Calu3 (cell line): Measurements from ENCODE around the gene JHY. TPM values are rescaled to one million over a fixed set of nuclear protein-coding genes. Genes with fewer than 3 reads are reported as not detected.

ENCODE experiments used
- BruUV-seq: library from RNA; stranded (reverse); fragments of 400-500 nt; replicated peaks from 2 replicates; lab custom pipeline; 2021; lab: Mats Ljungman, UMichigan
- CTCF ChIA-PET: fragments of 300-600 bp; sonication (Branson Sonifier 250); formaldehyde crosslinking; loops from one replicate; lab custom pipeline; 2022; ENCODE audit warnings: antibody characterized with exemption; lab: Charles Lee
- DNase-seq: peaks from one replicate; pipeline ENCODE4 v3.0.0; 2022
- H3K27ac Mint-ChIP-seq: one replicate; pipeline ENCODE4 v1.8.0; 2022; ENCODE audit warnings: mixed read lengths; ENCODE audit not compliant: unreplicated experiment
- H3K27me3 Mint-ChIP-seq: one replicate; pipeline ENCODE4 v1.8.0; 2022; ENCODE audit warnings: mixed read lengths; ENCODE audit not compliant: unreplicated experiment
- H3K36me3 Mint-ChIP-seq: one replicate; pipeline ENCODE4 v1.8.0; 2022; ENCODE audit warnings: mild to moderate bottlenecking, moderate library complexity, mixed read lengths; ENCODE audit not compliant: insufficient read depth, unreplicated experiment
- H3K4me1 Mint-ChIP-seq: one replicate; pipeline ENCODE4 v1.8.0; 2022; ENCODE audit warnings: mild to moderate bottlenecking, low read depth, mixed read lengths; ENCODE audit not compliant: unreplicated experiment
- H3K4me3 Mint-ChIP-seq: one replicate; pipeline ENCODE4 v1.8.0; 2022; ENCODE audit warnings: mild to moderate bottlenecking, low read depth, moderate library complexity, mixed read lengths; ENCODE audit not compliant: unreplicated experiment
- H3K9me3 Mint-ChIP-seq: one replicate; pipeline ENCODE4 v1.8.0; 2022; ENCODE audit warnings: low read depth, mixed read lengths; ENCODE audit not compliant: unreplicated experiment
- intact Hi-C: fragments of 100-400 bp; cut with micrococcal nuclease; formaldehyde crosslinking; loops from one replicate; pipeline ENCODE4 v1.10.0; 2022; ENCODE audit not compliant: unreplicated experiment
- total RNA-seq: library from RNA; stranded (reverse); gene quantifications from 2 replicates; pipeline ENCODE4 v1.2.3, GENCODE V29; 2022
- TF ChIP-seq, protein P1 (sequence below): fragments of 200-600 bp; IDR thresholded peaks from one replicate; pipeline ENCODE4 v1.8.0; 2022; ENCODE audit warnings: antibody characterized with exemption; ENCODE audit not compliant: unreplicated experiment

Gene JHY
- total RNA-seq, 1 experiment from 2014 or later = 3.5 TPM

DNA sequence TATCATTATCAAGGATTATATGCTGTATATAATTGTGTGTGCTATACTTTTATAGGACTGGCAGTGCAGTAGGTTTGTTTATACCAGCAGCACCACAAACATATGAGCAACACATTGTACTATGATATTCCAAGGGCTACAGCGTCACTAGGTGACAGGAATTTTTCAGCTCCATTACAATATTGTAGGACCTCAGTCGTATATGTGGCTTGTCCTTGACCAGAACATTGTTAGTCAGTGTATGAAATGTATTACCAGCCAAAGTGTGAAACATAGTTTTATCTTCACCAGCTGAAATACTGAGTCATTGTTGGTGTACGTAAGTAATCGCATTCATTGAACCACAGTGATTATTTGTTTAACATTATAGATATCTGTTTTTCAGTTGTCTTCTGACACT is 20.4 kb downstream of the JHY start:
- no peak for DNase-seq
- Mint-ChIP-seq H3K27me3 (no peaks in the 10 kb centered on the region), H3K27ac (no peak overlapping the region), H3K4me1 (peaks cover 12% of the 10 kb centered on the region), H3K4me3 (no peak overlapping the region), H3K9me3 (no peaks in the 10 kb centered on the region), H3K36me3 (no peaks in the 10 kb centered on the region)
- CTCF ChIA-PET = no interaction called here
- TF ChIP-seq, protein P1, sequence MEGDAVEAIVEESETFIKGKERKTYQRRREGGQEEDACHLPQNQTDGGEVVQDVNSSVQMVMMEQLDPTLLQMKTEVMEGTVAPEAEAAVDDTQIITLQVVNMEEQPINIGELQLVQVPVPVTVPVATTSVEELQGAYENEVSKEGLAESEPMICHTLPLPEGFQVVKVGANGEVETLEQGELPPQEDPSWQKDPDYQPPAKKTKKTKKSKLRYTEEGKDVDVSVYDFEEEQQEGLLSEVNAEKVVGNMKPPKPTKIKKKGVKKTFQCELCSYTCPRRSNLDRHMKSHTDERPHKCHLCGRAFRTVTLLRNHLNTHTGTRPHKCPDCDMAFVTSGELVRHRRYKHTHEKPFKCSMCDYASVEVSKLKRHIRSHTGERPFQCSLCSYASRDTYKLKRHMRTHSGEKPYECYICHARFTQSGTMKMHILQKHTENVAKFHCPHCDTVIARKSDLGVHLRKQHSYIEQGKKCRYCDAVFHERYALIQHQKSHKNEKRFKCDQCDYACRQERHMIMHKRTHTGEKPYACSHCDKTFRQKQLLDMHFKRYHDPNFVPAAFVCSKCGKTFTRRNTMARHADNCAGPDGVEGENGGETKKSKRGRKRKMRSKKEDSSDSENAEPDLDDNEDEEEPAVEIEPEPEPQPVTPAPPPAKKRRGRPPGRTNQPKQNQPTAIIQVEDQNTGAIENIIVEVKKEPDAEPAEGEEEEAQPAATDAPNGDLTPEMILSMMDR = no peak
- BruUV-seq = no TSS peak
- intact Hi-C loops = no loop called here

- intact Hi-C loops = loop anchor here (1.0 kb wide), 1 partner anchor 113 kb away; no protein-coding TSS in a partner anchor
- Mint-ChIP-seq H3K27ac (no peak overlapping the region), H3K4me3 (no peak overlapping the region), H3K4me1 (no peaks in the 10 kb centered on the region), H3K36me3 (no peaks in the 10 kb centered on the region), H3K9me3 (no peaks in the 10 kb centered on the region), H3K27me3 (no peaks in the 10 kb centered on the region)
- no TSS peak for BruUV-seq
- TF ChIP-seq, protein P1 = no peak
- CTCF ChIA-PET = no interaction called here
- DNase-seq = no peak
These were observed 28.2 kb downstream of the JHY start for GRCh38 chr11:122910775-122911174.

GRCh38 chr11:122917311-122917710 is 34.8 kb downstream of the JHY start:
- TF ChIP-seq, protein P1 = no peak
- CTCF ChIA-PET = no interaction called here
- Mint-ChIP-seq H3K4me3 (no peak overlapping the region), H3K9me3 (no peaks in the 10 kb centered on the region), H3K36me3 (no peaks in the 10 kb centered on the region), H3K27me3 (no peaks in the 10 kb centered on the region), H3K27ac (no peak overlapping the region), H3K4me1 (no peaks in the 10 kb centered on the region)
- intact Hi-C loops = no loop called here
- DNase-seq = no peak
- BruUV-seq = no TSS peak

DNA sequence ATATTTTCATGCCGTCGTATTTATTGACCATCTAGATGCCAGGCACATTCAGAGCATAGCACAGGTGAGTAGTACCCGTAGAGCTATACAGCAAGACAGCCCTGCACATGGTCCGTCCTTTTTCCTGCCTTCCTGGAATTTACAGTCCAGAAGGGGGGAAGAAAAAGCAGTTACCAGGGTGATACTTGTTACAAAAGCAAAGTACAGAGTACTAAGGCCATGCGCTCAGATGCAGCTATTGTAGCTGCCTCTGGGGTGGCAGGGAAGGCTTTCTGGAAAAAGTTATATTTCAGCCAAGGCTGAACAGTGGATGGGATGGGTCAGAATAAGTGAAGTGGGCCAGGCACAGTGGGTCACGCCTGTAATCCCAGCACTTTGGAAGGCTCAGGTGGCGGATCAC is 36.2 kb downstream of the JHY start:
- Mint-ChIP-seq H3K4me1 (no peaks in the 10 kb centered on the region), H3K27ac (no peak overlapping the region), H3K27me3 (no peaks in the 10 kb centered on the region), H3K9me3 (no peaks in the 10 kb centered on the region), H3K36me3 (no peaks in the 10 kb centered on the region), H3K4me3 (no peak overlapping the region)
- intact Hi-C loops = no loop called here
- CTCF ChIA-PET = interaction anchor here (0.7 kb wide), 1 partner anchor 32 kb away, joined by 5 read pairs; no protein-coding TSS in a partner anchor
- TF ChIP-seq, protein P1 = no peak
- DNase-seq = no peak
- BruUV-seq = no TSS peak
